GM12874 (cell line): ENCODE results near the gene HTR3D.
A peak's percentile ranks its signal among the peaks of the same experiment; 100 is the strongest.

Source experiments
- CTCF ChIP-seq: IDR thresholded peaks from 2 replicates; pipeline ENCODE4 v1.5.1; 2011; ENCODE audit warnings: low read depth, mild to moderate bottlenecking, control low read depth, low read length, moderate library complexity; ENCODE audit not compliant: insufficient read depth

The HTR3D gene

GRCh38 chr3:184018424-184018973, 13.0 kb upstream of the HTR3D start:
- no peak for TF ChIP-seq CTCF

GRCh38 chr3:184022323-184022722, 9.2 kb upstream of the HTR3D start:
- no peak for TF ChIP-seq CTCF

- TF ChIP-seq CTCF = no peak
Observed at GRCh38 chr3:184029443-184029842, 2.1 kb upstream of the HTR3D start.

- no peak for TF ChIP-seq CTCF
Observed at GRCh38 chr3:184030536-184030935, 1.0 kb upstream of the HTR3D start.

GRCh38 chr3:184037816-184038215, 6.3 kb downstream of the HTR3D start:
- no peak for TF ChIP-seq CTCF

GRCh38 chr3:184039414-184039813, 7.9 kb downstream of the HTR3D start:
- no peak for TF ChIP-seq CTCF

- peak; percentile 23 for TF ChIP-seq CTCF
Observed at GRCh38 chr3:184040010-184040409, 8.5 kb downstream of the HTR3D start.
